WI38 (cell line): ENCODE data around the gene FKBP14.

ENCODE experiments used
- H3K4me3 ChIP-seq: 2 replicates; pipeline ENCODE4 v1.5.1; 2011; ENCODE audit warnings: low read depth, mild to moderate bottlenecking, control low read depth, low read length
- CTCF ChIP-seq: IDR thresholded peaks from 2 replicates; pipeline ENCODE4 v1.5.1; 2012; ENCODE audit warnings: low read depth, mild to moderate bottlenecking, control low read depth, low read length

FKBP14 gene

GRCh38 chr7:30048582-30048981 lies 22.1 kb upstream of the FKBP14 start:
- no peak for TF ChIP-seq CTCF
- H3K4me3 ChIP-seq: no peak overlapping the region

DNA sequence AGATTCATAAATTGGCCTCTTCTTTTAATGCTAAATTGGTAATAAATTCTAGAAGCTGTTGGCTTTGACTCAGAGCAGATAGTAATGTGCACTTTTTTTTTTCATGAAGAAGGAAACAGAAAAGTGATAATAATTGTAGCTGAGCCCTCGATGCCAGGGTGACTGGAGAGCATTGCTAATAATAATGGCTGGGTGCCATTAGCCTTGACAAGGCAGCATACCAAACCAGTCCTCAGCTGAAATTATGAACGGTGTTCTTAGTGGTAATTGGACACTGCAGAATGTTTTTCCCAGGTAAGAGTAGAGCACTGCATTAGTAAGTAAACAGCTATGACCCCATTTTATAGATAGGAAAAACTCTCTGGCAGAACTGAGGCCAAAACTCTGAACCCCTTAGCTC lies 20.6 kb upstream of the FKBP14 start:
- TF ChIP-seq CTCF: no peak
- no peak overlapping the region for H3K4me3 ChIP-seq

DNA sequence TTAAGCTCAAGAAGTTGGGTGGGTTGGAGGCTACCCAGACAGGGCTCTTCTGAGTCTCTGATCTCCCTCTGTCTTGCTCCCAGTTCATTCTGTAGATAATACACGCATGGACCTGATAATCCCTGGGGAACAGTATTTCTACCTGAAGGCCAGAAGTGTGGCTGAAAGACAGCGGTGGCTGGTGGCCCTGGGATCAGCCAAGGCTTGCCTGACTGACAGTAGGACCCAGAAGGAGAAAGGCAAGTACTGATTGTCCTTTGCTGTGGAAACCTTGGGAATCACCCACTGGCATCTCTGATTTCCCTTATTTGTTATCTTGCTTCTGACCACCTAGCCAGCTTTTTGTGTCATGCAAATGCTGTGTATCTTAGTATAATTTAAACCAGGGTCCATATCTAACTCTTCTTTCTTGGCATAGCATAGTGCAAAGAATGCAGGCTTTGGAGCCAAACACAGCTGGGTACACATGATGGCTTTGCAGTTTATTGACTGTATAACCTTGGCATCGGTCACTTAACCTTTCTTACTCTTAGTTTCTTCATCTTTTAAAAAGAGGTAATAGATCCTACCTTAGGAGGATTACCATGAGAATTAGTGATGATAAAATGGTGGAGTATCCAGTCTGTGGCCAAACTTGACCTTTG lies 19.7 kb upstream of the FKBP14 start:
- H3K4me3 ChIP-seq: no peak overlapping the region
- TF ChIP-seq CTCF: no peak

- TF ChIP-seq CTCF: no peak
- no peak overlapping the region for H3K4me3 ChIP-seq
Observed at GRCh38 chr7:30041526-30042269, 15.2 kb upstream of the FKBP14 start.

- TF ChIP-seq CTCF: no peak
- no peak overlapping the region for H3K4me3 ChIP-seq
Observed at GRCh38 chr7:30040938-30041337, 14.4 kb upstream of the FKBP14 start.

- H3K4me3 ChIP-seq: no peak overlapping the region
- no peak for TF ChIP-seq CTCF
Observed at GRCh38 chr7:30038196-30038980, 11.9 kb upstream of the FKBP14 start.

GRCh38 chr7:30036220-30036619 lies 9.7 kb upstream of the FKBP14 start:
- H3K4me3 ChIP-seq: no peak overlapping the region
- no peak for TF ChIP-seq CTCF
